Measurements from ENCODE around the gene SAMD11. TPM values are rescaled to one million over a fixed set of nuclear protein-coding genes. Genes with fewer than 3 reads are reported as not detected.

SAMD11 gene
- total RNA-seq, 1 experiment from 2014 or later, result 11.5 TPM

- H3K79me2 ChIP-seq (ENCODE audit: insufficient read depth, low read length), result no peaks in the 10 kb centered on the region
- TF ChIP-seq ATF3 (IDR thresholded peaks at IDR 0.05), result no peak
- TF ChIP-seq MAX (IDR thresholded peaks at IDR 0.05), result peak; percentile 72
- no peaks in the 10 kb centered on the region for H3K36me3 ChIP-seq (ENCODE audit: control insufficient read depth in 1 of 2, insufficient read depth in 2 of 2, low read length in 2 of 2)
- RAD21 ChIA-PET (ENCODE audit: low non-redundant PET in 1 of 2, low total read pairs in 2 of 2, uncharacterized antibody in 2 of 2, unreplicated experiment in 2 of 2), result interaction anchor here in 1 of 2 experiments (0.6 kb wide), 1 partner anchor 482 kb away, joined by 3 read pairs; no protein-coding TSS in a partner anchor
- H3K4me1 ChIP-seq (ENCODE audit: control insufficient read depth in 1 of 2, insufficient read depth in 2 of 2, low read length in 2 of 2), result peaks cover 35 to 53% of the 10 kb centered on the region in 2 experiments
- peak overlapping the region; percentile 61 for H3K4me2 ChIP-seq (ENCODE audit: low read length)
- no peak overlapping the region; the same call in 1 of the 2 replicates for H3K27ac ChIP-seq (ENCODE audit: low read depth, low read length)
- peak overlapping the region; percentile 19; the same call in 1 of the 2 replicates for H3K9ac ChIP-seq (ENCODE audit: low read length)
- no peaks in the 10 kb centered on the region for H3K27me3 ChIP-seq (ENCODE audit: insufficient read depth, low read length)
- intact Hi-C loops (cut with micrococcal nuclease), result loop anchor here (1.0 to 2.0 kb wide), 2 partner anchors 16 to 34 kb away; partner anchors contain the start of gene SAMD11
- CTCF ChIA-PET, result interaction anchor here (1.2 kb wide), 1 partner anchor 31 kb away, joined by 4 read pairs; no protein-coding TSS in a partner anchor
- H3K4me3 ChIP-seq (replicated peaks in 1 of 2; ENCODE audit: low read depth in 1 of 2, low read length in 2 of 2), result no peak overlapping the region
- POLR2A ChIA-PET, result interaction anchor here (0.6 kb wide), 1 partner anchor 10 kb away, joined by 3 read pairs; no protein-coding TSS in a partner anchor
- no peaks in the 10 kb centered on the region for H4K20me1 ChIP-seq (ENCODE audit: insufficient read depth)
- ATAC-seq (peak; percentile 68), DNase-seq (ENCODE audit: low read depth, low spot score) (peak; percentile 46)
- BruUV-seq (replicated peaks), result no TSS peak
- H3K9me2 ChIP-seq (ENCODE audit: insufficient read depth), result no peaks in the 10 kb centered on the region
- no peaks in the 10 kb centered on the region for H3K9me3 ChIP-seq (ENCODE audit: control insufficient read depth in 1 of 2, insufficient read depth in 1 of 2, low read depth in 1 of 2, low read length in 2 of 2)
- no peak overlapping the region for H2AFZ ChIP-seq (ENCODE audit: low read depth, low read length, poor library complexity, severe bottlenecking)
Measured at GRCh38 chr1:906600-907420, 16.9 kb upstream of the SAMD11 start.

- H3K27me3 ChIP-seq (ENCODE audit: insufficient read depth, low read length), result no peaks in the 10 kb centered on the region
- H3K9me3 ChIP-seq (ENCODE audit: control insufficient read depth in 1 of 2, insufficient read depth in 1 of 2, low read depth in 1 of 2, low read length in 2 of 2), result no peaks in the 10 kb centered on the region
- BruUV-seq (replicated peaks), result no TSS peak
- no peak overlapping the region for H3K27ac ChIP-seq (ENCODE audit: low read depth, low read length)
- H3K4me3 ChIP-seq (replicated peaks in 1 of 2; ENCODE audit: low read depth in 1 of 2, low read length in 2 of 2), result no peak overlapping the region
- ChIA-PET CTCF (no interaction called here), POLR2A (no interaction called here), RAD21 (ENCODE audit: low non-redundant PET in 1 of 2, low total read pairs in 2 of 2, uncharacterized antibody in 2 of 2, unreplicated experiment in 2 of 2) (no interaction called here)
- H3K36me3 ChIP-seq (ENCODE audit: control insufficient read depth in 1 of 2, insufficient read depth in 2 of 2, low read length in 2 of 2), result no peaks in the 10 kb centered on the region
- ATAC-seq, result no peak
- H2AFZ ChIP-seq (ENCODE audit: low read depth, low read length, poor library complexity, severe bottlenecking), result no peak overlapping the region
- no peaks in the 10 kb centered on the region for H3K79me2 ChIP-seq (ENCODE audit: insufficient read depth, low read length)
- intact Hi-C loops (cut with micrococcal nuclease), result loop anchor here (2.0 kb wide), 1 partner anchor 33 kb away; no protein-coding TSS in a partner anchor
- DNase-seq (ENCODE audit: low read depth, low spot score), result no peak
- H3K4me1 ChIP-seq (ENCODE audit: control insufficient read depth in 1 of 2, insufficient read depth in 2 of 2, low read length in 2 of 2), result peaks cover 38 to 61% of the 10 kb centered on the region in 2 experiments
- H3K9me2 ChIP-seq (ENCODE audit: insufficient read depth), result no peaks in the 10 kb centered on the region
- H3K4me2 ChIP-seq (ENCODE audit: low read length), result no peak overlapping the region; the same call in 1 of the 2 replicates
- H4K20me1 ChIP-seq (ENCODE audit: insufficient read depth), result no peaks in the 10 kb centered on the region
- no peak overlapping the region for H3K9ac ChIP-seq (ENCODE audit: low read length)
- TF ChIP-seq FOSL1 (IDR thresholded peaks at IDR 0.05; ENCODE audit: low read depth) (no peak), ZNF274 (IDR thresholded peaks at IDR 0.05; ENCODE audit: low read depth, low read length) (no peak), REST (IDR thresholded peaks at IDR 0.05; ENCODE audit: low read depth) (no peak), SIN3A (IDR thresholded peaks at IDR 0.05; ENCODE audit: low read depth) (no peak), POLR2A (IDR thresholded peaks at IDR 0.05; ENCODE audit: borderline replicate concordance, extremely low read depth, insufficient read depth, insufficient read length) (no peak), EZH2phosphoT487 (IDR thresholded peaks at IDR 0.05; ENCODE audit: borderline replicate concordance) (no peak), SRF (IDR thresholded peaks at IDR 0.05; ENCODE audit: low read depth) (no peak), ZFX (IDR thresholded peaks at IDR 0.05) (no peak), CBX3 (IDR thresholded peaks at IDR 0.05; ENCODE audit: low read depth) (no peak), EZH2 (IDR thresholded peaks at IDR 0.05) (no peak), RAD21 (IDR thresholded peaks at IDR 0.05; ENCODE audit: low read depth) (no peak), ELF1 (IDR thresholded peaks at IDR 0.05; ENCODE audit: borderline replicate concordance, low read depth) (no peak), JUND (IDR thresholded peaks at IDR 0.05) (no peak), EGR1 (IDR thresholded peaks at IDR 0.05; ENCODE audit: low read depth) (no peak)
Measured at GRCh38 chr1:907611-908451, 15.9 kb upstream of the SAMD11 start.
